Upper lobe of left lung (tissue), 6 donors: Measurements from ENCODE around the gene STON2. TPM values are rescaled to one million over a fixed set of nuclear protein-coding genes. Genes with fewer than 3 reads are reported as not detected.

Source experiments
- ATAC-seq, 2 donors: fragments of 200-7000 bp; cut with Tn5 transposase; one replicate each; pipeline ENCODE4 v1.9.1; 2022; ENCODE audit warnings: mild to moderate bottlenecking in 2 of 2, moderate library complexity in 2 of 2; ENCODE audit not compliant: low FRiP score in 2 of 2
- DNase-seq, 2 donors: peaks; one replicate each; pipeline ENCODE4 v3.0.0-alpha.2; 2019 to 2020
- H3K27ac ChIP-seq, 4 donors: fragments of 200-600 bp; sonication (generic); one replicate each; pipeline ENCODE4 v1.5.1; 2016 to 2019
- H3K27me3 ChIP-seq, 4 donors: fragments of 200-600 bp; sonication (generic); one replicate each; pipeline ENCODE4 v1.5.1; 2017 to 2019
- H3K36me3 ChIP-seq, 4 donors: fragments of 200-600 bp; sonication (generic); one replicate each; pipeline ENCODE4 v1.5.1; 2016 to 2019
- H3K4me1 ChIP-seq, 4 donors: fragments of 200-600 bp; sonication (generic); one replicate each; pipeline ENCODE4 v1.5.1; 2018 to 2019
- H3K4me3 ChIP-seq, 4 donors: fragments of 200-600 bp; sonication (generic); one replicate each; pipeline ENCODE4 v1.5.1; 2017 to 2019; ENCODE audit warnings: mild to moderate bottlenecking in 2 of 4, moderate library complexity in 1 of 4
- H3K9me3 ChIP-seq, 4 donors: fragments of 200-600 bp; sonication (generic); one replicate each; pipeline ENCODE4 v1.5.1; 2018 to 2019
- EP300 ChIP-seq, 4 donors: sonication (generic); formaldehyde crosslinking; IDR thresholded peaks; one replicate each; pipeline ENCODE4 v1.5.1; 2017; ENCODE audit warnings: antibody characterized with exemption in 4 of 4, control low read depth in 2 of 4
- POLR2A ChIP-seq, 4 donors: fragments of 450-650 bp; IDR thresholded peaks; one replicate each; pipeline ENCODE4 v1.5.1; 2016 to 2017; ENCODE audit warnings: antibody characterized with exemption in 4 of 4, mild to moderate bottlenecking in 2 of 4
- POLR2AphosphoS5 ChIP-seq, 2 donors: sonication (generic); formaldehyde crosslinking; IDR thresholded peaks; one replicate each; pipeline ENCODE4 v1.5.1; 2017; ENCODE audit warnings: antibody characterized with exemption in 2 of 2
- WGBS, 2 donors: methylation state at CpG; one replicate each; pipeline ENCODE4 v1.1.5; 2017 to 2018; 5-methylcytosine and 5-hydroxymethylcytosine counted together
- total RNA-seq, 6 donors: library from RNA; depleted of rRNA in 4 of 6; stranded (reverse); fragments of >200 nt in 4 of 6; gene quantifications; one replicate each; pipeline versions ENCODE4 v1.1.0 to v1.2.1, GENCODE V29; 2016 to 2021
- TF ChIP-seq, protein P1 (sequence below), 6 experiments: fragments of 450-650 bp in 4 of 6; fragments of 200-600 bp in 2 of 6; sonication (generic) in 2 of 6; IDR thresholded peaks; one replicate each; pipeline ENCODE4 v1.5.1; 2016 to 2019; ENCODE audit warnings: antibody characterized with exemption in 6 of 6
- donor health status: DM: no; HTN: no; CAD: no; lungs with moderate emphysema.
- donor health status: DM: no; HTN: yes; CAD: no; lungs with severe emphysema.

Gene STON2
- total RNA-seq, 6 donors from 2014 or later = 22.3 to 34.8 (median 26.7) TPM

DNA sequence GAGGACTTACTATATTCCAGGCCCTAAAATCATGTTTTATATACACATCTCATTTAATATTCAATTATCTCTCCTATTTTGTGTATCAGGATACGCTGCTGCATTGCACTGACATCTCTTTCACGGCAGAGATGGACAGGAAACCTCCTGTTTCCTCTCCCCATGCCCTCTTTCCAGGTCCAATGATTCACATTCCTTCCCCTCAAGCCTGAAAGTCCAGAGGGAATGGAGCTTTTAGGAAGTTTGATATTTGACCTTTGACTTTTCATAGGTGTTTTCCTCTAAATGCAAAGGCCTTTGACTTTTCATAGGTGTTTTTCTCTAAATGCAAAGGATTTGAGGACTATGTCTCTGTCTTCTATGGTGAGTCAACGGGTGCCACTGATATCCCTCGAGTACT is 89.5 kb downstream of the STON2 start:
- no peak for ATAC-seq

DNA sequence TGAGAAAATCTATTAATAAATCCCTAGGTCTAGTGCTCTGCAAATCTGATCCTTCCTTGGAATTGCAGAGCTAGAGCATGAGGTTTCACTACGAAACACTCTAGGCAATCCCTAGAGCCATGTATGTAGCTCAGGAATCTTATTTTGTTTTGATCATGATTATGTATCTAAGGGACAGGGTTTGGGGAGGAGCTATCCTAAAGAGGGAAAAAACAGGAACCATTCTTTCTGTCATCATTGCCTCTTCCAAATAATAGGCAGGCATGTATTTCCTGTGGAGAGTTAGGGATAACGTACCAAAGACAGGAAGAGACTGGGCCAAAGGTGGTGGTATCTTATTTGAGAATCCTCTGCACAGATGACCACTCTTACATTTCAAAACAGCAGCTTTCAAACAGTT is 90.6 kb downstream of the STON2 start:
- DNase-seq = no peak
- Histone ChIP-seq H3K4me3 (no peak overlapping the region), H3K4me1 (peaks cover 0 to 10% (median 4%) of the 10 kb centered on the region in 4 donors), H3K9me3 (no peaks in the 10 kb centered on the region), H3K27ac (no peak overlapping the region), H3K36me3 (no peaks in the 10 kb centered on the region), H3K27me3 (no peaks in the 10 kb centered on the region)
- TF ChIP-seq POLR2A (IDR thresholded peaks at IDR 0.05) = no peak
- TF ChIP-seq POLR2AphosphoS5 (IDR thresholded peaks at IDR 0.05) = no peak
- TF ChIP-seq, protein P1, sequence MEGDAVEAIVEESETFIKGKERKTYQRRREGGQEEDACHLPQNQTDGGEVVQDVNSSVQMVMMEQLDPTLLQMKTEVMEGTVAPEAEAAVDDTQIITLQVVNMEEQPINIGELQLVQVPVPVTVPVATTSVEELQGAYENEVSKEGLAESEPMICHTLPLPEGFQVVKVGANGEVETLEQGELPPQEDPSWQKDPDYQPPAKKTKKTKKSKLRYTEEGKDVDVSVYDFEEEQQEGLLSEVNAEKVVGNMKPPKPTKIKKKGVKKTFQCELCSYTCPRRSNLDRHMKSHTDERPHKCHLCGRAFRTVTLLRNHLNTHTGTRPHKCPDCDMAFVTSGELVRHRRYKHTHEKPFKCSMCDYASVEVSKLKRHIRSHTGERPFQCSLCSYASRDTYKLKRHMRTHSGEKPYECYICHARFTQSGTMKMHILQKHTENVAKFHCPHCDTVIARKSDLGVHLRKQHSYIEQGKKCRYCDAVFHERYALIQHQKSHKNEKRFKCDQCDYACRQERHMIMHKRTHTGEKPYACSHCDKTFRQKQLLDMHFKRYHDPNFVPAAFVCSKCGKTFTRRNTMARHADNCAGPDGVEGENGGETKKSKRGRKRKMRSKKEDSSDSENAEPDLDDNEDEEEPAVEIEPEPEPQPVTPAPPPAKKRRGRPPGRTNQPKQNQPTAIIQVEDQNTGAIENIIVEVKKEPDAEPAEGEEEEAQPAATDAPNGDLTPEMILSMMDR (IDR thresholded peaks at IDR 0.05) = no peak
- no peak for TF ChIP-seq EP300 (IDR thresholded peaks at IDR 0.05)
- WGBS, 2 donors = 61 to 75% methylated on average over 2 of the region's 2 CpGs
- ATAC-seq = no peak

More for the DNA sequence above, 89.5 kb downstream of the STON2 start:
- Histone ChIP-seq H3K4me3 (no peak overlapping the region), H3K4me1 (peaks cover 0 to 10% (median 4%) of the 10 kb centered on the region in 4 donors), H3K27me3 (no peaks in the 10 kb centered on the region), H3K36me3 (no peaks in the 10 kb centered on the region), H3K9me3 (no peaks in the 10 kb centered on the region), H3K27ac (no peak overlapping the region)
- WGBS, 2 donors = 59 to 62% methylated on average over 4 of the region's 4 CpGs
- TF ChIP-seq EP300 (IDR thresholded peaks at IDR 0.05) (no peak), POLR2A (IDR thresholded peaks at IDR 0.05) (no peak), POLR2AphosphoS5 (IDR thresholded peaks at IDR 0.05) (no peak)
- TF ChIP-seq, protein P1 (IDR thresholded peaks at IDR 0.05) = no peak
- DNase-seq = no peak

DNA sequence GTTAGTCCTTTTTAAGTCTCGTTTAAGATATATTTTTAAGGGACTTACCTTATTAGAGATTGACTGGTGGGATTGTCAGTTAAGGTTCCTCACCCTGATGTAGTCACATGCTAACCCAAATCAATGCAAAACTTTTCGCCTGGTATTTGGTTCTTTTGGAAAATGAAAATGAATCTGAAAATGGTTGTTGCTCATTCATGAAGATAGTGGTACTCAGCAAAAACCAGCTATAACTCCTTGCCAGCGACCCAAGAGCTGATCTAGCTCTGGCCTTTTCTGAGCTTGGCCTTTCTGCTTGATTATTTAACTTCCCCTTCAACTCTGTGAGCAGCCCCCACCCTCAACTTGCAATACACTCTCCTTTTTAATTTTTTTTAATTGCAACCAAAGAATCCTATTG is 94.4 kb downstream of the STON2 start:
- H3K4me3 ChIP-seq = no peak overlapping the region
- no peaks in the 10 kb centered on the region for H3K36me3 ChIP-seq
- H3K27ac ChIP-seq = no peak overlapping the region
- 80 to 83% methylated on average over 3 of the region's 3 CpGs for WGBS, 2 donors
- no peaks in the 10 kb centered on the region for H3K27me3 ChIP-seq
- H3K9me3 ChIP-seq = no peaks in the 10 kb centered on the region
- TF ChIP-seq EP300 (IDR thresholded peaks at IDR 0.05) (no peak), POLR2AphosphoS5 (IDR thresholded peaks at IDR 0.05) (no peak)
- TF ChIP-seq, protein P1 (IDR thresholded peaks at IDR 0.05) = no peak
- DNase-seq (no peak), ATAC-seq (no peak)
- H3K4me1 ChIP-seq = peaks cover 0 to 9% (median 4%) of the 10 kb centered on the region in 4 donors

DNA sequence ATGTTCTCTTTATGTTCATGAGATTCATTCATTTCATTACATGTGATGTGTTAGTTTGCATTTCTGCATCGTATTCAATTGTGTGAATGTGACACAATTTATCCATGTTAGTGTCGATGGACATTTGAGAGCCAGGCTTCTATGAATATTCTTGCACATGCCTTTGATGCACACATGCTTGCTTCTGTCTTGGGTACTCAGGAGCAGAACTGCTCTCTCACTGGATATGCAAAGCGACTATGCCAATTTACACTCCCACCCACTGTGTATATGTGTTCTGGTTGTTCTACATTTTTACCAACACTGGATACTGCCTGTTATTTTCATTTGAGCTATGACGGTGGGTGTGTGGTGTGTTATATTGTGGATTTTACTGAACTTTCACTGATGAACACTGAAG is 95.1 kb downstream of the STON2 start:
- H3K4me1 ChIP-seq = peaks cover 0 to 9% (median 4%) of the 10 kb centered on the region in 4 donors
- H3K4me3 ChIP-seq = no peak overlapping the region
- no peak for ATAC-seq
- H3K27ac ChIP-seq = no peak overlapping the region
- no peak for DNase-seq
- WGBS, 2 donors = 89 to 92% methylated on average over 4 of the region's 4 CpGs
- no peaks in the 10 kb centered on the region for H3K9me3 ChIP-seq
- no peak for TF ChIP-seq POLR2A (IDR thresholded peaks at IDR 0.05)
- TF ChIP-seq EP300 (IDR thresholded peaks at IDR 0.05) = no peak
- TF ChIP-seq, protein P1 (IDR thresholded peaks at IDR 0.05) = no peak
- TF ChIP-seq POLR2AphosphoS5 (IDR thresholded peaks at IDR 0.05) = no peak
- no peaks in the 10 kb centered on the region for H3K27me3 ChIP-seq
- no peaks in the 10 kb centered on the region for H3K36me3 ChIP-seq

DNA sequence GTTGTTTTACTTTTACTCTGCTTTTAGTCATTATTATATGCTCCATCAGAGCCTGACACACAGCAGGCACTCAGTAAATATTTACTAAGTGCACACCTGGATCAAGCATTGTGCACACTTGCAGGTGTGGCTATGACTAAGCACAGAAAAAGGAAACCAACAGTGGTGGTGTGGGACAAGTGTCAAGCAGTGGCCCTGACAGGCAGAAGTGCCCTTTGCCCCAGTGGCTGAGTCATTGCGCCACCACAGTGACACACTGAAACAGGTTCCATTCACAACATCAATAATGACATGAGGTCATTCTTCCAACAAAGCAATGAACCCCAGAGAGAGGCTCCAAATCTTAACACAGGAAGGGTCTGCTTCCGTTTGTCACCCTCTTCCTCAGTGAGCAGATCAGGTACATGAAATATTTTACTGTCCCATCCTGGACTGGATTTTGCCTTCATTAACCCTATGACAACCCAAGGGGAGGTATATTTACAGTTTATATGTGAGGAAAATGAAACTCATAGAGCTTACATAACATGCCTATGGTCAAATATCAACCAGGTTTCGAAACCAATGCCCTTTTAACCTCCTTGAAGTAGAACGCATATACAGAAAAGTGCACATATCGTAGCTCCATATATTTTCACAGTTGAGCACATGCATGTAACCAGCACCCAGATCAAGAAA is 96.7 kb downstream of the STON2 start:
- peak; percentile 64 to 86 for ATAC-seq
- Histone ChIP-seq H3K27ac (no peak overlapping the region), H3K36me3 (no peaks in the 10 kb centered on the region), H3K4me3 (no peak overlapping the region), H3K27me3 (no peaks in the 10 kb centered on the region), H3K9me3 (no peaks in the 10 kb centered on the region), H3K4me1 (peaks cover 0 to 9% (median 4%) of the 10 kb centered on the region in 4 donors)
- 43 to 51% methylated on average over 4 to 5 of the region's 5 CpGs for WGBS, 2 donors
- TF ChIP-seq POLR2A (IDR thresholded peaks at IDR 0.05) = no peak
- TF ChIP-seq EP300 (IDR thresholded peaks at IDR 0.05) = no peak
- TF ChIP-seq, protein P1 (IDR thresholded peaks at IDR 0.05) = no peak
- peak in 1 of 2 donors; percentile 22 for TF ChIP-seq POLR2AphosphoS5 (IDR thresholded peaks at IDR 0.05)
- DNase-seq = peak in 1 of 2 donors; percentile 82
